DND-41 (cell line): ENCODE measurements around the gene ALDH18A1.

Source experiments
- ATAC-seq: fragments of 200-7000 bp; cut with Tn5 transposase; 3 replicates; pipeline ENCODE4 v1.9.1; 2021; ENCODE audit warnings: low read depth; ENCODE audit not compliant: insufficient read depth
- DNase-seq: peaks from one replicate; pipeline ENCODE4 v3.0.0-alpha.2; 2020
- H2AFZ ChIP-seq: 2 replicates; pipeline ENCODE4 v1.6.0; 2012; ENCODE audit warnings: low read depth, low read length
- H3K27ac ChIP-seq: 2 replicates; pipeline ENCODE4 v1.5.1; 2012; ENCODE audit warnings: low read length, inconsistent platforms
- H3K27me3 ChIP-seq: fragments of 200-600 bp; sonication (generic); 2 replicates; pipeline ENCODE4 v1.6.0; 2012; ENCODE audit warnings: low read length, mild to moderate bottlenecking, inconsistent platforms; ENCODE audit not compliant: insufficient read depth, poor library complexity
- H3K36me3 ChIP-seq: 2 replicates; pipeline ENCODE4 v1.5.1; 2012; ENCODE audit warnings: low read length, inconsistent platforms; ENCODE audit not compliant: insufficient read depth
- H3K4me1 ChIP-seq: 2 replicates; pipeline ENCODE4 v1.5.1; 2012; ENCODE audit warnings: mild to moderate bottlenecking, low read length; ENCODE audit not compliant: insufficient read depth
- H3K4me2 ChIP-seq: 2 replicates; pipeline ENCODE4 v1.6.0; 2012; ENCODE audit warnings: mild to moderate bottlenecking, moderate library complexity, low read length, inconsistent platforms; ENCODE audit not compliant: insufficient read depth
- H3K4me3 ChIP-seq, 2 experiments: fragments of 200-600 bp in 1 of 2; shearing (Covaris generic) in 1 of 2; 2 replicates each; pipeline ENCODE4 v1.5.1; 2012 to 2016; ENCODE audit warnings: inconsistent platforms in 2 of 2, low read length in 2 of 2, mild to moderate bottlenecking in 2 of 2, low read depth in 1 of 2, moderate library complexity in 1 of 2
- H3K79me2 ChIP-seq: 2 replicates; pipeline ENCODE4 v1.6.0; 2012; ENCODE audit warnings: low read length, inconsistent platforms; ENCODE audit not compliant: insufficient read depth
- H3K9ac ChIP-seq: 2 replicates; pipeline ENCODE4 v1.6.0; 2012; ENCODE audit warnings: low read depth, mild to moderate bottlenecking, inconsistent platforms, low read length, moderate library complexity
- H3K9me3 ChIP-seq: 2 replicates; pipeline ENCODE4 v1.5.1; 2012; ENCODE audit warnings: low read length, moderate library complexity, mild to moderate bottlenecking, inconsistent platforms; ENCODE audit not compliant: insufficient read depth, severe bottlenecking
- H4K20me1 ChIP-seq: 2 replicates; pipeline ENCODE4 v1.6.0; 2012; ENCODE audit warnings: low read length; ENCODE audit not compliant: insufficient read depth
- EZH2 ChIP-seq: IDR thresholded peaks from 3 replicates; pipeline ENCODE4 v1.6.1; 2012; ENCODE audit warnings: borderline replicate concordance, low read depth, mild to moderate bottlenecking, moderate library complexity, low read length, inconsistent platforms; ENCODE audit not compliant: severe bottlenecking
- TF ChIP-seq, protein P1 (sequence below): IDR thresholded peaks from 2 replicates; pipeline ENCODE4 v1.5.1; 2012; ENCODE audit warnings: borderline replicate concordance, low read length, moderate library complexity, mild to moderate bottlenecking; ENCODE audit not compliant: poor library complexity, severe bottlenecking; ENCODE audit errors: extremely low read depth

Gene ALDH18A1

DNA sequence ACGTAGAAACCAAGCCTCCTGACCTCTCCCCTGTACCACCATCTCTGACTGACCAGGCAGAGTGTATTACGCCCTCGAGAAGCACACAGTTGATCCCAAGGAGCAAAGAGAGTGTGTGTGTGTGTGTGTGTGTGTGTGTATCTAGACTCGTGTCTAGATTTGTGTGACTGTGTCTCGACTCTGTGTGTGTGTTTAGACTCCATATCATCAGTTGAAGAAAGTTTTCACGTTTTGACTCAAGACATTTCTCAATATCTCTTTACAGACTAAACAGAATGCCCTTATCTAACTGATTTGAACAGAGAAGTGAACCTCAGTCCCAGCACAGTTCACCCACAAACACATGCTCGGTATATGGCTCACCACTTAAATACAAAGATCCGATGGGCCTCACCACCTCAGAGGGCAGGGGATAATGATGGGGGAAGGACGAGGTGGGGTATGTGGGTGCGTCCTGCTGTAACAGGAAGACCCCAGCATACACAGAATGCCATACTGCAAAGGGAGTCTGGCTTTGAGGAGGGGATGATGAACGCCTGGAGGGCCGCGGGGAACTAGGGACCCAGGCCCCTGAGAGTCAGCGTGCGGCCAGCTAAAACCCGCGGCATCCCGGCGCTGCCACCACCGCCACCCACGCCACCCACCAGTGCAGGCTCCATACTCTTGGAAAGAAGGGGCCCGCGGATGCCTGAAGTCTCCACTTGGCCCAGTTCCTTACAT is 780 bp downstream of the ALDH18A1 start:
- peaks cover 30% of the 10 kb centered on the region for H3K36me3 ChIP-seq
- peak; percentile 42 for ATAC-seq
- H3K4me1 ChIP-seq: peaks cover 24% of the 10 kb centered on the region
- peak overlapping the region; percentile 91 for H2AFZ ChIP-seq
- peaks cover 4% of the 10 kb centered on the region for H3K9me3 ChIP-seq
- peak overlapping the region; percentile 74 for H3K9ac ChIP-seq
- H4K20me1 ChIP-seq: no peaks in the 10 kb centered on the region
- peak overlapping the region; percentile 69 for H3K4me2 ChIP-seq
- peak overlapping the region; percentile 46 for H3K27ac ChIP-seq
- H3K27me3 ChIP-seq: no peaks in the 10 kb centered on the region
- peak; percentile 43 for DNase-seq
- H3K4me3 ChIP-seq: peak overlapping the region; percentile 56 to 88
- peaks cover 47% of the 10 kb centered on the region for H3K79me2 ChIP-seq
- no peak for TF ChIP-seq EZH2

DNA sequence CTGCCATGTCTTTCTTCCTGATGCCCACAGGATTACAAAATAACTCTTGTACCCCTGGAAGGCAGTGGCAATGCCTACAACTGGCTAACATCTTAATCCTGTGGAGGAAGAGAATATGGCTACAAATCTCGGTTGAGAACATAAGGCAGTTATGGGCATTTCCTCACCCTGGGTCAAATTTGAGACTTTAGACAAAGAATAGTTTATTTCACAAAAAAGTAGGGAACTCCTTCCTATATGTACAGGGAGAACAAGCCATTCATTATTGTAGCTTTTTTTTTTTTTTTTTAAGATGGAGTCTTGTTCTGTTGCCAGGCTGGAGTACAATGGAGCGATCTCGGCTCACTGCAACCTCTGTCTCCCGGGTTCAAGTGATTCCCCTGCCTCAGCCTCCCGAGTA is 2.6 kb downstream of the ALDH18A1 start:
- peaks cover 38% of the 10 kb centered on the region for H3K36me3 ChIP-seq
- ATAC-seq (no peak), DNase-seq (no peak)
- H3K4me1 ChIP-seq: peaks cover 24% of the 10 kb centered on the region
- H3K79me2 ChIP-seq: peaks cover 58% of the 10 kb centered on the region
- no peak overlapping the region for H2AFZ ChIP-seq
- no peak overlapping the region for H3K27ac ChIP-seq
- H3K9ac ChIP-seq: no peak overlapping the region
- H4K20me1 ChIP-seq: no peaks in the 10 kb centered on the region
- H3K4me3 ChIP-seq: no peak overlapping the region
- TF ChIP-seq, protein P1, sequence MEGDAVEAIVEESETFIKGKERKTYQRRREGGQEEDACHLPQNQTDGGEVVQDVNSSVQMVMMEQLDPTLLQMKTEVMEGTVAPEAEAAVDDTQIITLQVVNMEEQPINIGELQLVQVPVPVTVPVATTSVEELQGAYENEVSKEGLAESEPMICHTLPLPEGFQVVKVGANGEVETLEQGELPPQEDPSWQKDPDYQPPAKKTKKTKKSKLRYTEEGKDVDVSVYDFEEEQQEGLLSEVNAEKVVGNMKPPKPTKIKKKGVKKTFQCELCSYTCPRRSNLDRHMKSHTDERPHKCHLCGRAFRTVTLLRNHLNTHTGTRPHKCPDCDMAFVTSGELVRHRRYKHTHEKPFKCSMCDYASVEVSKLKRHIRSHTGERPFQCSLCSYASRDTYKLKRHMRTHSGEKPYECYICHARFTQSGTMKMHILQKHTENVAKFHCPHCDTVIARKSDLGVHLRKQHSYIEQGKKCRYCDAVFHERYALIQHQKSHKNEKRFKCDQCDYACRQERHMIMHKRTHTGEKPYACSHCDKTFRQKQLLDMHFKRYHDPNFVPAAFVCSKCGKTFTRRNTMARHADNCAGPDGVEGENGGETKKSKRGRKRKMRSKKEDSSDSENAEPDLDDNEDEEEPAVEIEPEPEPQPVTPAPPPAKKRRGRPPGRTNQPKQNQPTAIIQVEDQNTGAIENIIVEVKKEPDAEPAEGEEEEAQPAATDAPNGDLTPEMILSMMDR: no peak
- no peak for TF ChIP-seq EZH2
- H3K9me3 ChIP-seq: peaks cover 4% of the 10 kb centered on the region
- H3K4me2 ChIP-seq: 0 out of 2 replicates have a peak overlapping the region, but pooled peaks have one; percentile 21
- no peaks in the 10 kb centered on the region for H3K27me3 ChIP-seq

DNA sequence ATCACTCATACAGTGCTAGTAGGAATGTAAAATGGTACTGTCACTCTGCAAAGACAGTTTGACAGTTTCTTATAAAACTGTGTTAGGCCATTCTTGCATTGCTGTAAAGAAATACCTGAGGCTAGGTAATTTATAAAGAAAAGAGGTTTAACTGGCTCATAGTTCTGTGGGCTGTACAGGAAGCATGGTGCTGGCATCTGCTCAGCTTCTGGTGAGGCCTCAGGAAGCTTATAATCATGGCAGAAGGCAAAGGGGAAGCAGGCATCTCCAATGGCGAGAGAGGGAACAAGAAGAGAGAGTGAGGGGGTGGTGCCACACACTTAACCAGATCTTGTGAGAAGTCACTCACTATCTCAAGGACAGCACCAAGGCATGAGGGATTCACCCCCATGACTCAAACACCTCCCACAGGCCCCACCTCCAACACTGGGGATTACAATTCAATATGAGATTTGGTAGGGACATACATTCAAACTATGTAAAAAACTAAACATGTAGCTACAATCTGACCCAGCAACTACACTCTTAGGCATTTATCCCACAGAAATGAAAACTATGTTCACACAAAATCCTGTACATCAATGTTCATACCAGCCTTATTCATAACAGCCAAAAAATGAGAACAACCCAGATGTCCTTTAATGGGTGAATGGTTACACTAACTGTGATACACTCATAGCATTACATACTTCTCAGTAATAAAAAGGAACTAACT is 5.0 kb downstream of the ALDH18A1 start:
- no peak for TF ChIP-seq EZH2
- TF ChIP-seq, protein P1: no peak
- Histone ChIP-seq H3K9ac (no peak overlapping the region), H3K27me3 (no peaks in the 10 kb centered on the region), H3K27ac (no peak overlapping the region), H3K36me3 (peaks cover 62% of the 10 kb centered on the region), H3K4me2 (no peak overlapping the region), H3K9me3 (peaks cover 4% of the 10 kb centered on the region), H3K79me2 (peaks cover 66% of the 10 kb centered on the region), H4K20me1 (peaks cover 9% of the 10 kb centered on the region), H2AFZ (no peak overlapping the region), H3K4me3 (no peak overlapping the region), H3K4me1 (peaks cover 18% of the 10 kb centered on the region)
- ATAC-seq: no peak
- no peak for DNase-seq

DNA sequence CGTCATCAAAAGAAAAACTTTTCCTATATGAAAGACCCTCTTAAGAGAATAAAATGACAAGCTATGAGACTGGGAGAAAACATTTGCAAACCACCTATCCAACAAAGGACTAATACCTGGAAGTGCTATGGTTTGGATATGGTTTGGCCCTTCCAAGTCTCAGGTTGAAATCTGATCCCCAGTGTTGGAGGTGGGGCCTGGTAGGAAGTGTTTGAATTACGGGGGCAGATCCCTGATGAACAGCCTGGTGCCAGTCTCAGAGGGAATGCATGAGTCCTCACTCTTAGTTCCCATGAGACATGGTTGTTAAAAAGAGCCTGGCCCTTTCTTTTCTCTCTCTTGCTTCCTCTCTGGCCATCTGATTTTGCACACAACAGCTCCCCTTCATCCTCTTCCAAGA is 6.3 kb downstream of the ALDH18A1 start:
- peaks cover 4% of the 10 kb centered on the region for H3K9me3 ChIP-seq
- ATAC-seq (no peak), DNase-seq (no peak)
- no peak overlapping the region for H2AFZ ChIP-seq
- no peak overlapping the region for H3K4me3 ChIP-seq
- H3K36me3 ChIP-seq: peaks cover 75% of the 10 kb centered on the region
- H3K27ac ChIP-seq: no peak overlapping the region
- no peak overlapping the region for H3K9ac ChIP-seq
- no peak overlapping the region for H3K4me2 ChIP-seq
- TF ChIP-seq, protein P1: no peak
- no peak for TF ChIP-seq EZH2
- H3K27me3 ChIP-seq: no peaks in the 10 kb centered on the region
- H3K79me2 ChIP-seq: peaks cover 56% of the 10 kb centered on the region
- H3K4me1 ChIP-seq: peaks cover 13% of the 10 kb centered on the region
- peaks cover 14% of the 10 kb centered on the region for H4K20me1 ChIP-seq
